Activated CD8-positive, alpha-beta memory T cell treated with anti-CD3 and anti-CD28 coated beads for 36 hours (primary cell): ENCODE data around the gene STAT1. TPM values are rescaled to one million over a fixed set of nuclear protein-coding genes. Genes with fewer than 3 reads are reported as not detected.

ENCODE experiments used
- CTCF ChIA-PET: fragments of 350-600 bp; sonication (Branson Sonifier 250); formaldehyde crosslinking; loops from one replicate; lab custom pipeline; 2021; ENCODE audit warnings: antibody characterized with exemption; lab: Charles Lee
- POLR2A ChIA-PET: fragments of 350-600 bp; sonication (Branson Sonifier 250); formaldehyde crosslinking; loops from one replicate; lab custom pipeline; 2021; ENCODE audit warnings: antibody characterized with exemption; lab: Charles Lee
- total RNA-seq, 2 experiments: library from RNA; stranded (reverse); gene quantifications; one replicate each; pipeline ENCODE4 v1.2.3, GENCODE V29; 2021

STAT1 gene
- total RNA-seq = 100 to 1,000 TPM; 107 to 109 TPM

- ChIA-PET POLR2A (interaction anchor here (0.6 to 2.9 kb wide), 3 partner anchors 9 to 136 kb away, joined by 3 to 10 read pairs (median 10); partner anchors contain the start of gene STAT4), CTCF (interaction anchor here (0.5 to 3.4 kb wide), 3 partner anchors 9 to 43 kb away, joined by 3 to 14 read pairs (median 4); no protein-coding TSS in a partner anchor)
Observed at GRCh38 chr2:191013932-191014652, at the start of gene STAT1. STAT1 (minus strand) TSS chr2:191014171; CDS start chr2:191010003, 4,168 bp downstream.

- ChIA-PET POLR2A (interaction anchor here (0.6 to 1.1 kb wide), 2 partner anchors 50 to 1406 kb away, joined by 3 read pairs; no protein-coding TSS in a partner anchor), CTCF (interaction anchor here (1.1 to 1.8 kb wide), 2 partner anchors 87 to 92 kb away, joined by 3 to 4 read pairs; partner anchors contain the start of gene STAT4)
Observed at GRCh38 chr2:191063584-191063983, 49.6 kb upstream of the STAT1 start.

GRCh38 chr2:191061381-191061980, 47.5 kb upstream of the STAT1 start:
- ChIA-PET CTCF (interaction anchor here (1.4 kb wide), 2 partner anchors 9 to 94 kb away, joined by 4 to 6 read pairs; no protein-coding TSS in a partner anchor), POLR2A (no interaction called here)

GRCh38 chr2:191059308-191059707, 45.3 kb upstream of the STAT1 start:
- ChIA-PET POLR2A (interaction anchor here (1.0 kb wide), 1 partner anchor 91 kb away, joined by 9 read pairs; the partner anchor contains the start of gene STAT4), CTCF (interaction anchor here (0.6 kb wide), 1 partner anchor 96 kb away, joined by 4 read pairs; no protein-coding TSS in a partner anchor)

- ChIA-PET CTCF (interaction anchor here (0.9 to 1.1 kb wide), 2 partner anchors 21 to 99 kb away, joined by 5 read pairs; no protein-coding TSS in a partner anchor), POLR2A (no interaction called here)
Observed at GRCh38 chr2:191056228-191056627, 42.3 kb upstream of the STAT1 start.

GRCh38 chr2:191053256-191053655, 39.3 kb upstream of the STAT1 start:
- CTCF ChIA-PET = interaction anchor here (0.8 to 6.4 kb wide), 11 partner anchors 12 to 112 kb away, joined by 3 to 58 read pairs (median 10); partner anchors contain the start of gene STAT4
- POLR2A ChIA-PET = interaction anchor here (0.8 kb wide), 1 partner anchor 11 kb away, joined by 3 read pairs; no protein-coding TSS in a partner anchor

- POLR2A ChIA-PET = interaction anchor here (0.5 to 1.4 kb wide), 3 partner anchors 12 to 98 kb away, joined by 3 to 6 read pairs (median 4); partner anchors contain the start of gene STAT4
- CTCF ChIA-PET = interaction anchor here (0.7 to 6.4 kb wide), 23 partner anchors 10 to 616 kb away, joined by 3 to 58 read pairs (median 4); partner anchors contain the start of gene STAT4
Observed at GRCh38 chr2:191051825-191052778, 38.1 kb upstream of the STAT1 start.

GRCh38 chr2:191051177-191051576, 37.2 kb upstream of the STAT1 start:
- ChIA-PET CTCF (interaction anchor here (1.0 to 6.4 kb wide), 10 partner anchors 16 to 109 kb away, joined by 3 to 58 read pairs (median 7); partner anchors contain the start of gene STAT4), POLR2A (interaction anchor here (1.4 kb wide), 1 partner anchor 99 kb away, joined by 6 read pairs; the partner anchor contains the start of gene STAT4)

GRCh38 chr2:191050640-191050987, 36.6 kb upstream of the STAT1 start:
- CTCF ChIA-PET = interaction anchor here (1.0 to 6.4 kb wide), 7 partner anchors 15 to 115 kb away, joined by 3 to 58 read pairs (median 11); partner anchors contain the start of gene STAT4
- POLR2A ChIA-PET = interaction anchor here (0.5 kb wide), 1 partner anchor 38 kb away, joined by 3 read pairs; no protein-coding TSS in a partner anchor

- POLR2A ChIA-PET = interaction anchor here (0.5 kb wide), 1 partner anchor 37 kb away, joined by 3 read pairs; no protein-coding TSS in a partner anchor
- CTCF ChIA-PET = interaction anchor here (0.6 to 6.4 kb wide), 8 partner anchors 30 to 117 kb away, joined by 3 to 58 read pairs (median 7); partner anchors contain the start of gene STAT4
Observed at GRCh38 chr2:191049728-191050639, 36.0 kb upstream of the STAT1 start.

GRCh38 chr2:191048073-191048472, 34.1 kb upstream of the STAT1 start:
- ChIA-PET CTCF (interaction anchor here (6.4 kb wide), 1 partner anchor 108 kb away, joined by 58 read pairs; no protein-coding TSS in a partner anchor), POLR2A (no interaction called here)

GRCh38 chr2:191045141-191045540, 31.2 kb upstream of the STAT1 start:
- CTCF ChIA-PET = interaction anchor here (1.1 kb wide), 1 partner anchor 15 kb away, joined by 3 read pairs; no protein-coding TSS in a partner anchor
- POLR2A ChIA-PET = no interaction called here

GRCh38 chr2:191043438-191043837, 29.5 kb upstream of the STAT1 start:
- CTCF ChIA-PET = no interaction called here
- POLR2A ChIA-PET = no interaction called here

- ChIA-PET POLR2A (no interaction called here), CTCF (no interaction called here)
Observed at GRCh38 chr2:191041418-191042161, 27.6 kb upstream of the STAT1 start.

GRCh38 chr2:191039616-191040015, 25.6 kb upstream of the STAT1 start:
- CTCF ChIA-PET = interaction anchor here (1.0 kb wide), 2 partner anchors 11 to 116 kb away, joined by 3 to 5 read pairs; no protein-coding TSS in a partner anchor
- POLR2A ChIA-PET = no interaction called here

GRCh38 chr2:191038741-191039140, 24.8 kb upstream of the STAT1 start:
- ChIA-PET POLR2A (interaction anchor here (1.4 kb wide), 1 partner anchor 18 kb away, joined by 4 read pairs; no protein-coding TSS in a partner anchor), CTCF (interaction anchor here (0.9 to 1.4 kb wide), 3 partner anchors 10 to 27 kb away, joined by 3 read pairs; no protein-coding TSS in a partner anchor)
